ENCODE data around the gene KLHDC7B.
A peak's percentile ranks its signal among the peaks of the same experiment; 100 is the strongest.

The KLHDC7B gene

GRCh38 chr22:50581950-50582492, 36.3 kb downstream of the KLHDC7B start:
- Histone ChIP-seq H3K9me3 (ENCODE audit: control insufficient read depth, insufficient read depth, low read length) (no peaks in the 10 kb centered on the region), H3K36me3 (ENCODE audit: control insufficient read depth, low read length) (peaks cover 47% of the 10 kb centered on the region), H3K4me1 (ENCODE audit: control insufficient read depth, low read length) (peaks cover 16% of the 10 kb centered on the region), H4K20me1 (ENCODE audit: control insufficient read depth, insufficient read depth, low read depth, low read length) (no peaks in the 10 kb centered on the region), H3K9me2 (replicated peaks; ENCODE audit: control insufficient read depth, low read length) (no peaks in the 10 kb centered on the region), H3K4me2 (ENCODE audit: low read length) (peak overlapping the region; percentile 95), H3K27ac (ENCODE audit: low read depth, low read length) (peak overlapping the region; percentile 79), H3F3A (ENCODE audit: control insufficient read depth, insufficient read depth) (no peaks in the 10 kb centered on the region), H3K27me3 (ENCODE audit: control insufficient read depth, low read length) (no peaks in the 10 kb centered on the region), H3K79me2 (ENCODE audit: control insufficient read depth, low read length) (peaks cover 23% of the 10 kb centered on the region), H3K4me3 (ENCODE audit: low read length) (peak overlapping the region; percentile 82)
- TF ChIP-seq, protein P1, sequence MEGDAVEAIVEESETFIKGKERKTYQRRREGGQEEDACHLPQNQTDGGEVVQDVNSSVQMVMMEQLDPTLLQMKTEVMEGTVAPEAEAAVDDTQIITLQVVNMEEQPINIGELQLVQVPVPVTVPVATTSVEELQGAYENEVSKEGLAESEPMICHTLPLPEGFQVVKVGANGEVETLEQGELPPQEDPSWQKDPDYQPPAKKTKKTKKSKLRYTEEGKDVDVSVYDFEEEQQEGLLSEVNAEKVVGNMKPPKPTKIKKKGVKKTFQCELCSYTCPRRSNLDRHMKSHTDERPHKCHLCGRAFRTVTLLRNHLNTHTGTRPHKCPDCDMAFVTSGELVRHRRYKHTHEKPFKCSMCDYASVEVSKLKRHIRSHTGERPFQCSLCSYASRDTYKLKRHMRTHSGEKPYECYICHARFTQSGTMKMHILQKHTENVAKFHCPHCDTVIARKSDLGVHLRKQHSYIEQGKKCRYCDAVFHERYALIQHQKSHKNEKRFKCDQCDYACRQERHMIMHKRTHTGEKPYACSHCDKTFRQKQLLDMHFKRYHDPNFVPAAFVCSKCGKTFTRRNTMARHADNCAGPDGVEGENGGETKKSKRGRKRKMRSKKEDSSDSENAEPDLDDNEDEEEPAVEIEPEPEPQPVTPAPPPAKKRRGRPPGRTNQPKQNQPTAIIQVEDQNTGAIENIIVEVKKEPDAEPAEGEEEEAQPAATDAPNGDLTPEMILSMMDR (IDR thresholded peaks at IDR 0.05; ENCODE audit: low read depth, low read length, poor library complexity, severe bottlenecking) = no peak
- no peak for TF ChIP-seq EZH2phosphoT487 (IDR thresholded peaks at IDR 0.05; ENCODE audit: borderline replicate concordance, low read length)

DNA sequence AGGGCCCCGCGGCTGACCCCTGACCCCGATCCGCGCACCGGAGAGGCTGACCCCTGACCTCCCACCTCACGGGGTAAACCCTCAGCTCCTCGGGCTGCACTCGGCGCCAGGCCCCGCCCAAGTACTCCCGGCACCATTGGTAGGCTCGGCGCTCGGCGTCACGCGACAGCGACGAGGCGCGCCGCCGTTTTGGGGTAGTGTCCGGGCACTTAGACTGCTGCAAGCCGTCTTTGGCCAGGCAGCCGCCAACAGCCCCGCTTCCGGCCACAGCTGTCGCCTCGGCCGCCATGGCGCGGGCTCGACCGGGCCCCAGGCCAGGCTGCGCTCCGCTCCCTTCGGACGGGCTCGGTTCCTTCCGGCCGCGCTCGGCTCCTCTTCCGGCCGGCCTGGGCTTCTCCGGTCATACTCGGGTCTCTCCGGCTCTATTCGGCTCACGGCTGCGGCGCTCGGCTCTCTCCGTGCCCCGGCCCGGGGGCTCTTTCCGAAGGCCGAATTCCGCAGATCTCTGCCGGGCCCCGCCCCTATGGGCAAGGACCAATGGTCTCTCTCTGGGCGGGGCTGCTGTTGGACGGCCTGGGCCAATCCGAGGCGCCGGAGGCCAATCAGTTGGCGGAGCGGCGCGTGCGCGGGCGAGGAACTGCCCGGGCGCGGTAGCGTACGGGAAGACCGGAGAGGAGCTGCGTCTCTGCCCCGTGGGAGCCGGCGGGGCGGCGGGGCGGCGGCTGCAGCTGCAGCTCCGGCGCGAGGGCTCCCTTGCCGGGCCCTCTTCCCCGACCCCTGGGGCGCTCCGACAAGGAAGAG, 37.0 kb downstream of the KLHDC7B start, which contains the start of gene CHKB:
TSS of gene CHKB (minus strand) at position 357 of the 801 bp plus-strand sequence. CDS start at position 289, 68 bp downstream.
- no peak for TF ChIP-seq EZH2phosphoT487 (IDR thresholded peaks at IDR 0.05; ENCODE audit: borderline replicate concordance, low read length)
- TF ChIP-seq, protein P1 (IDR thresholded peaks at IDR 0.05; ENCODE audit: low read depth, low read length, poor library complexity, severe bottlenecking) = no peak
- Histone ChIP-seq H3K4me3 (ENCODE audit: low read length) (peak within 1 kb of the TSS; percentile 82), H3K9me3 (ENCODE audit: control insufficient read depth, insufficient read depth, low read length) (no peaks in the 10 kb centered on the region), H3K27ac (ENCODE audit: low read depth, low read length) (peak within 1 kb of the TSS; percentile 79), H3K36me3 (ENCODE audit: control insufficient read depth, low read length) (peaks cover 41% of the 10 kb centered on the region), H4K20me1 (ENCODE audit: control insufficient read depth, insufficient read depth, low read depth, low read length) (no peaks in the 10 kb centered on the region), H3K79me2 (ENCODE audit: control insufficient read depth, low read length) (peaks cover 23% of the 10 kb centered on the region), H3K4me1 (ENCODE audit: control insufficient read depth, low read length) (peaks cover 16% of the 10 kb centered on the region), H3F3A (ENCODE audit: control insufficient read depth, insufficient read depth) (no peaks in the 10 kb centered on the region), H3K27me3 (ENCODE audit: control insufficient read depth, low read length) (no peaks in the 10 kb centered on the region), H3K9me2 (replicated peaks; ENCODE audit: control insufficient read depth, low read length) (no peaks in the 10 kb centered on the region), H3K4me2 (ENCODE audit: low read length) (peak within 1 kb of the TSS; percentile 95)

- TF ChIP-seq, protein P1 (IDR thresholded peaks at IDR 0.05; ENCODE audit: low read depth, low read length, poor library complexity, severe bottlenecking) = peak; percentile 39
- TF ChIP-seq EZH2phosphoT487 (IDR thresholded peaks at IDR 0.05; ENCODE audit: borderline replicate concordance, low read length) = no peak
- H4K20me1 ChIP-seq (ENCODE audit: control insufficient read depth, insufficient read depth, low read depth, low read length) = no peaks in the 10 kb centered on the region
- H3K9me3 ChIP-seq (ENCODE audit: control insufficient read depth, insufficient read depth, low read length) = no peaks in the 10 kb centered on the region
- peak overlapping the region; percentile 82 for H3K4me3 ChIP-seq (ENCODE audit: low read length)
- no peaks in the 10 kb centered on the region for H3F3A ChIP-seq (ENCODE audit: control insufficient read depth, insufficient read depth)
- H3K79me2 ChIP-seq (ENCODE audit: control insufficient read depth, low read length) = peaks cover 23% of the 10 kb centered on the region
- H3K27ac ChIP-seq (ENCODE audit: low read depth, low read length) = peak overlapping the region; percentile 79
- H3K9me2 ChIP-seq (replicated peaks; ENCODE audit: control insufficient read depth, low read length) = no peaks in the 10 kb centered on the region
- peaks cover 39% of the 10 kb centered on the region for H3K36me3 ChIP-seq (ENCODE audit: control insufficient read depth, low read length)
- H3K4me1 ChIP-seq (ENCODE audit: control insufficient read depth, low read length) = peaks cover 16% of the 10 kb centered on the region
- no peaks in the 10 kb centered on the region for H3K27me3 ChIP-seq (ENCODE audit: control insufficient read depth, low read length)
- peak overlapping the region; percentile 86 for H3K4me2 ChIP-seq (ENCODE audit: low read length)
These were observed 37.7 kb downstream of the KLHDC7B start for GRCh38 chr22:50583294-50583861.

Measured in DOHH2 (cell line).